GM10847 (cell line): ENCODE results near the gene HSPB2.
A peak's percentile ranks its signal among the peaks of the same experiment; 100 is the strongest.

Source experiments
- POLR2A ChIP-seq: IDR thresholded peaks from 2 replicates; pipeline ENCODE4 v1.6.1; 2011; ENCODE audit not compliant: insufficient read length; ENCODE audit errors: extremely low read depth

Gene HSPB2, protein sequence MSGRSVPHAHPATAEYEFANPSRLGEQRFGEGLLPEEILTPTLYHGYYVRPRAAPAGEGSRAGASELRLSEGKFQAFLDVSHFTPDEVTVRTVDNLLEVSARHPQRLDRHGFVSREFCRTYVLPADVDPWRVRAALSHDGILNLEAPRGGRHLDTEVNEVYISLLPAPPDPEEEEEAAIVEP

DNA sequence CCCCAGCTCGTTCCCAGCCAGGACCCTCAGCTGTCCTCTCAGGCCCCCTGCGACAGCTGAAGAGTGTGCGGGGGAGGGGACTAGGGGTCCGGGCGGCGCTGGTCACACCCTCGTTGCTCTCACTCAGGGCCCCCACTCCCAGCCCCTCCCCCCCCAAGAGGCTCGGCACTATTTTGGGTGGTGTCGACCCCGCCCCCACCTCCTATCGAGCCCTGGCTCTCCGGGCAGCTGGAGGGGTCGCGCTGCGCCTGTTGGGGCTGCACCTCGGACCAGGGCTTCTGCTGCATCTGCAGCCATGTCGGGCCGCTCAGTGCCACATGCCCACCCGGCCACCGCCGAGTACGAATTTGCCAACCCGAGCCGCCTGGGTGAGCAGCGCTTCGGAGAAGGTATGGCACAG is at the start of gene HSPB2:
Gene HSPB2, plus strand, starts transcription at position 200 of the 400 bp plus-strand sequence. Its CDS starts 96 bp downstream, at position 296.
- TF ChIP-seq POLR2A, result no peak

DNA sequence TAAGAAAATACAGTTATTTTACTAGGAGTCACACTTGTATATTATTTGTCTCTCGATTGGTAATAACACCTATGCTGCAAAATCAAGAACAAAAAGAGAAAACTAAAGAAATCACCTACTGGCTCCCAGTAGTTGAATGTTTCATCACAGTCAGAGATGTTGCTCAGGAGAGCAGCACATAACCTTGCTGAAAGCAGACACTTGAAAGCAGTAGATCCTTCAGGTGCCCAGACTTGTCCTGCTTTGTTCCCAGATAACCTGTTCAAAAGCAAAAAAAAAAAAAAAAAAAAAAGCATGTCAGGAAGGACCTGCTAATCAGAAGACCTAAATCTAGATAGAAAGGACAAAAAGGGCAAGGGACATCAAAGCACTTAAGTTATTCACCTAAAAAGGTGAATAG is 42.4 kb upstream of the HSPB2 start:
- TF ChIP-seq POLR2A, result no peak

DNA sequence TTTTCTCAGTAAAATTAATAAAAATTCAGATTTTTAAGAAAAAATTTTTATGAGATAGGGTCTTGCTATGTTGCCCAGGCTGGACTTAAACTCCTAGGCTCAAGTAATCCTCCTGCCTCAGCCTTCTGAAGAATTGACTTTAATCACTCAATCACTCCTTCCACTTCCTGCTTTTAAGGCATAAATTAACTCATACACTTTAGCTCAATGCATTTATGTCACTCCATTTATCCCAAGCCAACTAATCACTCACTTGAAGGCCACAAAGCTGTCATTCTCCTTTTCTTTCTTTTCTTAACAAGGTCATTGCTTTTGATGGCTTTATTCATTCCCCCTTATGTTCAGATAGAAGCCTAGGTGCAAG is 42.0 kb upstream of the HSPB2 start:
- TF ChIP-seq POLR2A, result no peak

DNA sequence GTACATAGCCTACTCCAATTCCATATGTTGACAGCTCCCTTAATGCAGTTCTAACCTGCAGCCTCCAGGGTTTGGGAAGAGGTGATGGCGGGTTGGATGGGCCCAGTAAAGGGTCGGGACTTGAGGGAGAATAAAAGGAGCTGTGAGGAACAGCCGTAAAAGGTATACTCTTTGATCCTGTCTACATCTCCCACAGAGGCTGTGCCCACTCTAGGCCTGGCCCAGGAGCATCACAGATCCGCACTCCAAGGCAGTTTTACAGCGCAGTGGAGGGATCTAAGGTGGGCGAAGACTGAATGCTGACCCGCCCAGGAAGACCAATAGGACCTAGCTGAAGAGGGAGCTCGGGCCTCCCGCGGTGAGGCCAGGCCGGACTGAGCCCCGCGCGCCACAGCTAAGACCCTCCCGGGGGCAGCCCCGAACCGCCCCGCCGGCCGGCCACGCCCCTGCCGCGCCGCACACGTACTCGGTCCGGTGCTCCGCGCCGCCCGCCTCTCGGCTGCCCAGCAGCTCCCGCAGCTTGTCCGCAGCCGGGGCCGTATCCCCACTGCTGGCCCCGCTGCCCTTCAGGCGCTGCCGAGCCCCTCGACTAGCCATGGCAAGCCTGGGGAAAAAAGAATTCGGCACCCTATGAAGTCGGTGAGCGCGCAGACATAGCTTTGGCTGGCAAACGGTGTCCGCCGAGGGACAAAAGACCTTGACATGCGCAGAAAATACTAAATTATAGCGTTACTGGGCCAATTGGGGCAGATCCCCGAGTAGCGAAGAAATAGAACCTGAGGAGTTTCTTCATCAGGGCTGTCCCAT is 41.4 kb upstream of the HSPB2 start, which contains the start of gene ALG9:
Gene ALG9, minus strand, starts transcription at position 696 of the 807 bp plus-strand sequence. Its CDS starts 99 bp downstream, at position 597.
- peak; percentile 73 for TF ChIP-seq POLR2A

DNA sequence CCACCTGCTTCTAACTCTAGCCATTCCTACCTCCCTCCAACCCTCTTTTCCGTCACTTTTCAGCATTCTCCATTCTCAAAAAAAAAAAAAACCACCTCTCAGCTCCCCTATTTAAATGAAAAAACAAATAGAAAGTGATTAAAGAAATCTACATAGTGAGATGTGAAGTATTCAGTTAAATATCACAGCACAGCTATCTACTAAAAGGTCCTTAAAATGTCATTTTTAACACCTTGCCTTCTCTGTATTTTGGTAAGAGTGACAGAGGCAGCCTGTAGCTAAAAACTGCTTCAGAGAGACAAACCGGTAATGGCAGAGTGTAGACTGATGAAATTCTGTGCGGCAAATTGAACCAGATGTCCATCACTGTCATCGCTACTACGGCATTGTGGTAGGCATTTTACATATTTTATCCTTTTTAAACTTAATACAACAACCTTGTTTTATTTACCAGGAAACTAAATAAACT is 40.8 kb upstream of the HSPB2 start:
- no peak for TF ChIP-seq POLR2A

DNA sequence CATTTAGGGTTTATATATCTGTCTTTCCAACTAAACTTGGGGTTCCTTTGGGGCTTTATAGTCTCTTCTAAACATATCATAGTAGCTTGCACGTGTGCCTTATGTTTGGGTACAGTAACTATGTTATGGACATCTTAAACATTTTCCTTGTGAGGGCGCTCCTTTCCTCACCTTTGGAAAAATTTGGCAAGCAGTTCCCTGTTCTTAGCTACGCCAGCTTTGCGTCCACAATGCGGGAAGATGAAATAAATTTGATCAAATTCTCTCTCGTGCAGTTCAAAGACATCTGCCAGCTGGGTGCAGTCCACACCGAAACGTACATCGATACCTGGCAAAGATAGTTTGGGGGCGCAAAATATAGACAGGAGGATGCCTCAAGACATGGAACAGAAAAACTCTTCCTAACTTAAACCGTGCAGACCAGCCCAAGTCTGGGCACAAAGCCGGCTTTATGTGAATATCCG is 34.1 kb upstream of the HSPB2 start:
- TF ChIP-seq POLR2A, result no peak

DNA sequence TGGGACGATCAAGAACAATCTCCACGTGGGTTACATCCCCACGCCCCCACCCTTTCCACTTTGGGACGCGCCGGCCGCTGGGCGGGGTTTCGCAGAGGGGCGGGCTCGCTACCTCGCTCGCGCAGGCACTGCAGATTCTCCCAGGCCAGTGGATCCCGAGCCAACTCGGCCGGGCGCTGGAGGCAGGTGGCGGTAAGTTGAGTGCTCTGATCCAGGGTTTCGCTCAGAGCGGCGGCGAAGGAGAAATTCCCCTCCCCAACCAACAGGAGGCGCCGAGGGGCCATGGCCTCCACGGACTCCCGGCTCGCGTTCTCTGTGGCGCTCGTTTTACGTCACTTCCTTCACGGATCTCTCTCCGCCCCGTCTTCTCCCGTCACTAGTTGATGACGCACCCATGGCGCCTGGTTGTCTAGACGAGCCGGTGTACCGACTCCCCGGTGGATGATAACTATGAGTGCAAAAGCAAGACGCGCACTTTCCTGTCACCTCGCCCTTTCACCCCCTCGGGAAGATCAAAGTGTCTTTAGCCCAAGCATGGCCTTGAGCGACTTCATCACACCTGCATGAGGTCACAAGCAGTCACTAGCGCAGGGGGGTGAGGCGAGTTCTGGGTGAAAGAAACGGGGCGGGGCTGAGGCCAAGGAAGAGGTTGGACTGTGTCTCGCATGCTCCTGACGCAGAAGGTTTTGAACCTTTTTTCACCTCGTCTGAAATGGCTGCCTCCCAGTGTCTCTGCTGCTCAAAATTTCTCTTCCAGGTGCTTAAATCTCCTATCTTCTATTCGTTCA is 33.5 kb upstream of the HSPB2 start, which contains the start of the genes CFAP68 and FDXACB1:
Gene CFAP68, plus strand, starts transcription at position 693 of the 788 bp plus-strand sequence. Its CDS starts 20 bp downstream, at position 713.
Gene FDXACB1, minus strand, starts transcription at position 317 of the 788 bp plus-strand sequence. Its CDS starts 33 bp downstream, at position 284.
- TF ChIP-seq POLR2A, result peak; percentile 49

DNA sequence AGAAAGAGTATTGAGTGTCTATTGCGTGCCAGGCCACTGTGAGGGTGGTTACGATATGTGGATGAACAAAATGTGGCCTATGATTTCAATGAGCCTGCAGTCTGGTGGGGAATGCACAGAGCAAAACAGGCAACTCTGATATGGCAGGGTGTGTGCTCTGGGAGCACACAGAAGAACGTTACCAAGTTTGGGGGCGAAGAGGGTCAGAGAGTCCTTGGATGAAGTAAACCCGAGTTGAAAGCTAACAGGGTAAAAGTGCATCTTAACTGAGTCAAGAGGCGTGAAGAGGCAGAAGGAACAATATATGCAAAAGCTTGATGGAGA is 32.9 kb upstream of the HSPB2 start:
- no peak for TF ChIP-seq POLR2A

DNA sequence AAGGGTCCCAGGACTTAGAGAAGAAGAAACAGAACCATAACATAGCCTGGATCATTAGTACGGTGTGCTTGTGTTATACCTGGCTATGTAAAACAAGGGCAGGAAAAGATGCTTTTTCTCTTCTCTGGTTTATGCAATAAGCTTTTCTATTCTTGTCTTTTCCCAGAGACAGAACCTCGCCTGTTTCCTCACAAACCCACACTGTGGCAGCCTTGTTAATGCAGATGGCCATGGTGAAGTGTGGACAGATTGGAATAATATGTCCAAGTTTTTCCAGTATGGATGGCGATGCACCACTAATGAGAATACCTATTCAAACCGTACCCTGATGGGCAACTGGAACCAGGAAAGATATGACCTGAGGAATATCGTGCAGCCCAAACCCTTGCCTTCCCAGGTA is 30.3 kb upstream of the HSPB2 start:
- no peak for TF ChIP-seq POLR2A

DNA sequence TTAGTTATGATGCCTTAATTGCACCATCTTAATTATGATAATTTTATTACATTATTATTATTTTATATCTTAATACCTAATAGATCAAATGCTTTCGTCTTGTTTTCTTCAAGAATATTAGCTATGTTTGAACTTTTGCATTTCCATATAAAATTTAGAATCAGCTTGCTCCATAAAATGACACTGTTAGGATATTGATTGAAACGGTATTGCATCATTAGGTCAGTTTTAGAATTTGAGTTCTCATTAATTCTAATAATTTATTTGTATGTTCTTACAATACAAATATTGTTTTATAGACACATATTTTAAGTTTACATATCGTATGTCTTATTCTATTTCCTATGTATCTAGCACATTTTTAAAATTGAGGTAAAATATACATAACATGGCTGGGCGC is 26.5 kb upstream of the HSPB2 start:
- TF ChIP-seq POLR2A, result no peak

DNA sequence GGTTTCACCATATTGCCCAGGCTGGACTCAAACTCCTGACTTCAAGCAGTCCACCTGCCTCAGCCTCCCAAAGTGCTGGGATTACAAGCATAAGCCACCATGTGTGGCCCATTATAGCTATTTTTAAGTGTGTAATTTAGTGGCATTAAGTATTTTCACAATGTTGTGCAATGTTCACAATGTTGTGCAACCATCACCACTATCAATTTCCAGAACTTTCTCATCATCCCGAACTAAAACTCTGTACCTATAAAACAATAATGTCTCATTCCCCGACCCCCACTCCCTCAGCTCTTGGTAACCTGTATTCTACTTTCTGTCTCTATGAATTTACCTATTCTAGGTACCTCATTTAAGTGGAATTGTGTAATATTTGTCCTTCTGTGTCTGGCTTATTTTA is 25.7 kb upstream of the HSPB2 start:
- TF ChIP-seq POLR2A, result no peak

DNA sequence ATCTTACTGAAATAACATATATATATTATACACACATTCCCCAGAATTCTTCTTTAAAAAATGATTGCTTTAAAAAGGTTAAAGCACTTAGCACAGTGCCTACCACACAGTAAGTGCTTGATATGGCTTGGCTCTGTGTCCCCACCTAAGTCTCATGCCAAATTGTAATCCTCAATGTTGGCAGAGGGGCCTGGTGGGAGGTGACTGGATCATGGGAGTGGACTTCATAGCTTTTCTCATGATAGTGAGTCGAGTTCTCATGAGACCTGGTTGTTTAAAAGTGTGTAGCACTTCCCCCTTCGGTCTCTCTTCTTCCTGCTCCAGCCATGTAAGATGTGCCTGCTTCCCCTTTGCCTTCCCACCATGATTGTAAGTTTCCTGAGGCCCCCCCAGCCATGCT is 7.1 kb upstream of the HSPB2 start:
- no peak for TF ChIP-seq POLR2A

DNA sequence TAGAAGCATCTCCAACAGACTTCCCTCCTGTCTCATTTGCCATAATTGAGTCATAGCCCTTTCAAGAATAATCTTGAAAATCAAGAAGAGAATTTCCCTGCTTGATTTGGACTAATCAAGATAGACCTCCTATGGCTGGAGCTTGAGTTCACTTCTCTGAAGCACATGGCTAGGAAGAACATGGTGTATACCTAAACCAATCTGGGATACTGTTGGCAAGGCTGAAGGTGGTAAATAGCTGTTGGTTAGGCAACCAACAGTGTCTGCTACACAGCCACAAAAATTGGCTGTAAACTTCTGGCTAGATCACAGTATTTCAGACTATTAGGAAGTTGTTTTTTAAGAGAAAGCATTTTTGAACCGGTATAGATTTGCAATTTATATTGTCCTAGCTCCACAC is 5.9 kb upstream of the HSPB2 start:
- no peak for TF ChIP-seq POLR2A

DNA sequence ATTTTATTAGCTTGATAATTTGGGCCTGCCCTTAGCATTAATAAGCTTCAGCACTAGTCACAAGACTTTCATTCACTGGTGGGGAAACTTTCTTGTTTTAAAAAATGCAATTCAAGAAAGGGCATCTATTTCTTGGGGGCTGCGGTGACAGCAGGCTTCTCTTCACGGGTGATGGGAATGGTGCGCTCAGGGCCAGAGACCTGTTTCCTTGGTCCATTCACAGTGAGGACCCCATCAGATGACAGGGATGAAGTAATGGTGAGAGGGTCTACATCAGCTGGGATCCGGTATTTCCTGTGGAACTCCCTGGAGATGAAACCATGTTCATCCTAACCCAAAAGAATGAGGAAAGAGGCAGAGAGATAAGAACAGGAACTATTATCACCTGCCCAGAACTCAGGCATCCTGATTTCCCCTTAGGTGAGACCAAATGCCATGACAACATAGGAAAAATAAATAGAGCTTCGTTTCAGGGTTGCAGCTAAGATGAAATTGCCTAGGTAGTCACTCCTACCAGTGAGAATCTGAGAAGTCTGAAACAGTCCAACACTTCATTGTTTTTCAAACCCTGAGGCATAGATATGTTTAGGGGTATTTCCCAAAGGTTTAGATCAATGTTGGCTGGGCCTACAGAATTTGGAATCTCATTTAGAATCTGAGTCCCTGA is 3.8 kb upstream of the HSPB2 start:
- TF ChIP-seq POLR2A, result no peak

DNA sequence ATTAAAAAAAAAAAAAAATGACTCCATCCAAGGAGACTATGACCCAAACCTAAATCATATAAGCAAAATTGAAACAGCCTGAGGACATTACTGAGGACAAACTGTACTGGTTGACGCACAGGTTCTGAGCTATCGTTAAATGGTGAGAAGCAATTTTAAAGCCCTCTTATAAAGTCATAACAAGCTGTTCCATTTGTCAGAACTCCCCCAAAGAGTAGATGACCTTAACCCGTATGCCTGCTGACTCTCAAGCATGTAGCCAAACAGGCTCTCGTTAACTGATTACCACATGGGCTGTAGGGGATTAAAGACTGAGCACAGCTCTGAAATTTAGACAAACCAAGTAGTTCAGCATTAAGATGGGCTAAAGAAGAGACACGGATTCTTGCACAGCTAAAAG is 3.2 kb upstream of the HSPB2 start:
- no peak for TF ChIP-seq POLR2A

DNA sequence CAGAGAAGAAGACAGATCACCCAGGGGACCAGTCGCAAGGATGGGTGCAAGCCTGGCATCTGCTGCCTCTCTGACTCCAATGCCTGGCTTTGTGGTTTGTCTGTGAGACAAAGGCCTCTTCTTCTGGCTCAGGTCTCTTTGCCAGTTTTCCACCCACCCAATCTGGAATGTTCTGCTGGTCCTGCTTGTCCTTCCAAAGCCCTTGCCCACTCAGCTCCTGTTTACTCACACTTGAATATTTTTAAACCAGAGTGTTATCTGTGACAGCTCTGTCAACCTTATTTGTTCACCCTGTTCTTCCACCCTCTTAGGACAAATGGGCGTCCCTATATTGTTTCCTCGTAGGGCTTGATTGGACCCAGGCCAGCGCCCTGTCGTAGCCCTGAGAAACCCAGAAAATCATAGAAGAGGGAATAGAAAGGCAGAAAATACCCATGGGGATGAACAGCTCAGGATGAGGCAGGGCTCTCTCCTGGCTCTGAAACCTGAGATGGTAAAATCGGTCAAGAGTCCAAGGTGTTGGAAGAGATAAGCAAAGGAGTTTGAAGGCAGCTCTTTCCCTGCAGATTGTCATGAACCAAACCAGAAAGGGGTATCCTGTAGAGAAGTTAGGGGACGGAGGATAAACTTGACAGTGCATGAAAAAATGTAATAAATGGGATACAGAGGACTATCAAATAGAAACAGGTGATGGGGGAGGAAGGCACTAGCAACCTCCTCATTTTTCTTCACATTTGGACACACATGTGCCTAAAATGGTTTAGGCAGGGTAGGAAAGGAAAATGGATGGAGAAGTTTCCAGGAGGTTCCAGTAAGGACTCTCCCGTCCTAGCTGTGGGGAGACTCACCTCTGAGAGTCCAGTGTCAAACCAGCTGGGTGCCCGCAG is 1.6 kb upstream of the HSPB2 start:
- TF ChIP-seq POLR2A, result no peak
